Stimulated activated CD8-positive, alpha-beta memory T cell treated with anti-CD3 and anti-CD28 coated beads, Interleukin-15, amount 100 ng/mL, for 1 hour (primary cell): ENCODE measurements around the gene SLC16A8.

ENCODE experiments used
- DNase-seq: peaks from one replicate; pipeline ENCODE4 v3.0.0-alpha.2; 2020; ENCODE audit warnings: low read depth

Gene SLC16A8

DNA sequence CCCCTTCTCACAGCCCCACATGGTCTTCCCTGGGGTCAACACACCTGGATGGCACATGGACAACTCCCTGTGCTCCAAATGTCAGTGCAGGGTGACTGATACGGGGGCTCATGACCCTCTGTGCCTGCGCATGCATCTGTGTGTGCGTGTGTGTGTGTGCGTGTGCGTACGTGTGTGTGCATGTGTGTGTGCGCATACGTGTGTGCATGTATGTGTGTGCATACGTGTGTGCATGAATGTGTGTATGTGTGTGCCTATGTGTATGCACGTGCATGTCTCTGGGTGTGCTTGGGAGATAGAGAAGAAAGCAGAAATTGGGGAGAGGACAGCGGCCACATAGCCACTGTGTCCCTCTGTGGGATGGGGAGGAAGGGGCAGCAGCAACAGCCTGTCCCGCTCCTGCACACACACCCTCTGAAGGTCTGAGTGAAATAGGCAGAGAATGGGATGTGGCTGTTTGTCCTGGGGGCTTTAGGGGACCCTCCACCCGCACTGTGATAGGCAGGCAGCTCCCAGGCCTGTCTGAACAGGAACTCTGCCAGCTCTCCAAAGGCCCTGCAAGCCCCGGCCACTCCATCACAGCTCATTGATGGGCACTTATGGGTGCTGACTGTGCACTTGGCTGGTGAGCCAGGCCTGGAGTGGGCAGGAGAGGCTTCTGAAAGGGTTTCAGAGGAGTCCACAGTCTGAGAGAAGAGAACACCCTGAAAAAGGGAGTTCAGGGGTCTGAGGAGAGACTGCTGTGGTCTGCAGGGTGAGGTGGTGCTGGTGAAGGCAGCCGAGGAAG is 55.4 kb downstream of the SLC16A8 start:
- DNase-seq: no peak
